Vagina (tissue), 2 donors: ENCODE data around the gene LRRC27. TPM values are rescaled to one million over a fixed set of nuclear protein-coding genes. Genes with fewer than 3 reads are reported as not detected.

Source experiments
- DNase-seq, 2 donors: peaks; one replicate each; pipeline ENCODE4 v3.0.0-alpha.2; 2017; ENCODE audit errors: extremely low spot score in 2 of 2
- H3K27ac ChIP-seq: fragments of 200-600 bp; sonication (generic); one replicate; pipeline ENCODE4 v1.5.1; 2019
- H3K27me3 ChIP-seq: fragments of 200-600 bp; sonication (generic); one replicate; pipeline ENCODE4 v1.5.1; 2019
- H3K36me3 ChIP-seq, 2 donors: fragments of 200-600 bp; sonication (generic); one replicate each; pipeline ENCODE4 v1.5.1; 2017 to 2019
- H3K4me1 ChIP-seq: fragments of 200-600 bp; sonication (generic); one replicate; pipeline ENCODE4 v1.5.1; 2019
- H3K4me3 ChIP-seq, 2 donors: fragments of 200-600 bp; sonication (generic); 1 replicate in 1 of 2; 2 replicates in 1 of 2; pipeline ENCODE4 v1.5.1; 2016 to 2019
- H3K9me3 ChIP-seq: fragments of 200-600 bp; sonication (generic); one replicate; pipeline ENCODE4 v1.5.1; 2019
- POLR2A ChIP-seq, 2 donors: fragments of 450-650 bp; IDR thresholded peaks; one replicate each; pipeline ENCODE4 v1.6.1; 2017; ENCODE audit warnings: antibody characterized with exemption in 2 of 2, mild to moderate bottlenecking in 2 of 2, moderate library complexity in 2 of 2
- POLR2AphosphoS5 ChIP-seq, 2 donors: sonication (generic); formaldehyde crosslinking; IDR thresholded peaks; one replicate each; pipeline ENCODE4 v1.9.0; 2017; ENCODE audit warnings: antibody characterized with exemption in 2 of 2, mild to moderate bottlenecking in 2 of 2, low read depth in 1 of 2; ENCODE audit not compliant: insufficient read depth in 1 of 2
- intact Hi-C: fragments of 100-400 bp; cut with DNase I; formaldehyde crosslinking; loops from one replicate; pipeline ENCODE4 v1.15.1; 2023
- total RNA-seq: library from RNA; depleted of rRNA; stranded (reverse); fragments of >200 nt; gene quantifications from one replicate; pipeline ENCODE4 v1.2.3, GENCODE V29; 2016
- TF ChIP-seq, protein P1 (sequence below), 3 experiments: fragments of 450-650 bp in 2 of 3; fragments of 200-600 bp in 1 of 3; sonication (generic) in 1 of 3; IDR thresholded peaks; one replicate each; pipeline ENCODE4 v1.5.1; 2017 to 2019; ENCODE audit warnings: antibody characterized with exemption in 3 of 3, mild to moderate bottlenecking in 2 of 3, moderate library complexity in 2 of 3

LRRC27 gene
- 4.9 TPM for total RNA-seq

DNA sequence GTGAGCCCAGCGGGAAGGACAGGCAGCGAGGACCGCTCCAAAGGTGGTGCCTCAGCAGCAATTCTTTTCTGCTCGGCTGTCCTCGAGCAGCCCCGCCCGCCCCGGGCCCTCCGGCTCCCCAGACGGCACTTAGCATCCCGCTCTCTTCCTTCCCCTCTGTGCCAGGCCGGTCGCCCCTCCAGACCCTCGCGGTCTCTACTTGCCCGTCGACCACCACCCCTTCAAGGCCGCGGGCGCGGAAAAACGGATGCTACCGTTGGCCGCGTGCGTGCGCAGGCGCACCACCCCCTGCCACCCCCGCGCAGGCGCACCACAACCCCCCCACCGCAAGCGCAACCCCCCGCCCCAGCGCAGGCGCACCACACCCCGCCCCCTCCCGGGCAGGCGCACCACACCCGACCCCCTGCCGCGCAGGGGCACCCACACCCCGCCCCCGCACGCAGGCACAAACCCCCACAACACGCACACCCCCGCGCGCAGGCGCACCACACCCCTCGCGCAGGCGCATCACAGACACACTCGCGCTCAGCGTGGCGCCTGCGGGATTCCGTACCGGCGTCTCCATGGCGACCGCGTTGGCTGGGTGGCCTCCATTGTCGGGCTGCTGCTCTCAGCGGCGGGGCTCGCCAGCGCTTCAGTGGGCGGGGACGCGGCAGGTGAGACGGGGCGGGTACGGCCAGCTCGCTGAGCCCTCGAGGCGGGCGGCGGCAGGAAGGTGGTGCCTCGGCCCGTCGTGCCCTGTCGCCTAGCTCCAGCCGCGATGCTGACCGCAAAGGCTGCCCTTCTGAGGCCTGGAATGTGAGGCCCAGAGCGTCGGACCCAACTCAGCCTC is at the start of gene LRRC27:
LRRC27 (plus strand) TSS at position 593 of the 832 bp plus-strand sequence. CDS start 1,332 bp downstream, outside the sequence.
- peaks cover 48% of the 10 kb centered on the region for H3K4me1 ChIP-seq
- H3K27ac ChIP-seq, result peak within 1 kb of the TSS; percentile 65
- intact Hi-C loops, result loop anchor here (10.0 kb wide), 1 partner anchor 427 kb away; the partner anchor contains the start of gene PPP2R2D
- H3K9me3 ChIP-seq, result no peaks in the 10 kb centered on the region
- peak in 1 of 2 donors; percentile 98 for DNase-seq
- TF ChIP-seq, protein P1, sequence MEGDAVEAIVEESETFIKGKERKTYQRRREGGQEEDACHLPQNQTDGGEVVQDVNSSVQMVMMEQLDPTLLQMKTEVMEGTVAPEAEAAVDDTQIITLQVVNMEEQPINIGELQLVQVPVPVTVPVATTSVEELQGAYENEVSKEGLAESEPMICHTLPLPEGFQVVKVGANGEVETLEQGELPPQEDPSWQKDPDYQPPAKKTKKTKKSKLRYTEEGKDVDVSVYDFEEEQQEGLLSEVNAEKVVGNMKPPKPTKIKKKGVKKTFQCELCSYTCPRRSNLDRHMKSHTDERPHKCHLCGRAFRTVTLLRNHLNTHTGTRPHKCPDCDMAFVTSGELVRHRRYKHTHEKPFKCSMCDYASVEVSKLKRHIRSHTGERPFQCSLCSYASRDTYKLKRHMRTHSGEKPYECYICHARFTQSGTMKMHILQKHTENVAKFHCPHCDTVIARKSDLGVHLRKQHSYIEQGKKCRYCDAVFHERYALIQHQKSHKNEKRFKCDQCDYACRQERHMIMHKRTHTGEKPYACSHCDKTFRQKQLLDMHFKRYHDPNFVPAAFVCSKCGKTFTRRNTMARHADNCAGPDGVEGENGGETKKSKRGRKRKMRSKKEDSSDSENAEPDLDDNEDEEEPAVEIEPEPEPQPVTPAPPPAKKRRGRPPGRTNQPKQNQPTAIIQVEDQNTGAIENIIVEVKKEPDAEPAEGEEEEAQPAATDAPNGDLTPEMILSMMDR (IDR thresholded peaks at IDR 0.05), result no peak
- TF ChIP-seq POLR2A (IDR thresholded peaks at IDR 0.05) (peak in 1 of 2 donors; percentile 24), POLR2AphosphoS5 (IDR thresholded peaks at IDR 0.05; ENCODE audit: insufficient read depth in 1 of 2, low read depth in 1 of 2) (peak; percentile 77 to 80)
- H3K27me3 ChIP-seq, result no peaks in the 10 kb centered on the region
- peak within 1 kb of the TSS; percentile 63 to 86 for H3K4me3 ChIP-seq
- H3K36me3 ChIP-seq, result peaks cover 0 to 4% of the 10 kb centered on the region in 2 donors

DNA sequence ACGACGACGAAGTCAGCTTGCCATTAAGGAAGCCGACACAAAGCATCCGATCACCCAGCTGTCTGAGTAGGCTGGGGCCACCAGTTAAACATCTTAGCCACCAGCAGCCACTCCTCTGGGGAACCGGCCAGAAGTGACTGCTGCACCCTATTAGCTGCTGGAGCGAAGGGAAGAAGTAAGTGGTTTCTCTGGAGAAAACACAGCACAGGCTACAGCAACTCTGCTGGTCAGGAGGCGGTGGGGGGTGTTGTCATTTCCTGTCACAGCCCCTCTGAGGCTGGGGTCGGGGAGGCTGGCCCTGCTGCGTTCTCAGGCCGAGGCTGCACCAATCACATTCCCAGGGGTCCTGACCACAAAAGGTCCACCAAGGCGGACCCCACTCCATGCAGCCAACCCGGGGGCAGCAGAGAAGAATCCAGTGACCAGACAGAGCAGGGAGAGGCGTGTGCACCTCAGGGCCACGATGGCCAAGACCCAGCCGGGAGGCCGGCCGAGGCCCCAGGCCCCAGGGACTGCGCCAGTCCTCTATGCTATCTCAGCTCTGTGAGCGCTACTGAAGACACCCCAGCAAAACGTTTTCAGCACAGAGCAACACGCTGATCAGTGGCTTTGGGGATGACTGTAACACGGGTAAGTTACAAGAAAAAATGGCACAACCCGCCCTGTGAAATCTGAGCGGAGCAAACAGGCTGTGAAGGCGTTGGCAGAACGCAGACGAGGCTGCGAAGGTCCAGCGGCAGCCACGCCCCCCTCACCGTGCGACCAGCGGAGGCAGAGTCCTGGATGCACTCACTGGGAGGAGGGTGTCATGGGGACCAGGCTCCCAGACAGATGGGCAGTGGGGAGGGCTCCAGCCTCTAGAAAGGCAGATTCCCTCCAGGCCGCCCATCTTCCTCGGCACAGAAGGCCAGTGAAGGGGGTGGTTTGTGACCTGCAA is 49.1 kb upstream of the LRRC27 start:
- no peaks in the 10 kb centered on the region for H3K9me3 ChIP-seq
- no peak overlapping the region for H3K4me3 ChIP-seq
- no peak for DNase-seq
- no peaks in the 10 kb centered on the region for H3K27me3 ChIP-seq
- H3K4me1 ChIP-seq, result peaks cover 6% of the 10 kb centered on the region
- no peaks in the 10 kb centered on the region for H3K36me3 ChIP-seq
- intact Hi-C loops, result no loop called here
- no peak overlapping the region for H3K27ac ChIP-seq
- TF ChIP-seq, protein P1 (IDR thresholded peaks at IDR 0.05), result no peak

DNA sequence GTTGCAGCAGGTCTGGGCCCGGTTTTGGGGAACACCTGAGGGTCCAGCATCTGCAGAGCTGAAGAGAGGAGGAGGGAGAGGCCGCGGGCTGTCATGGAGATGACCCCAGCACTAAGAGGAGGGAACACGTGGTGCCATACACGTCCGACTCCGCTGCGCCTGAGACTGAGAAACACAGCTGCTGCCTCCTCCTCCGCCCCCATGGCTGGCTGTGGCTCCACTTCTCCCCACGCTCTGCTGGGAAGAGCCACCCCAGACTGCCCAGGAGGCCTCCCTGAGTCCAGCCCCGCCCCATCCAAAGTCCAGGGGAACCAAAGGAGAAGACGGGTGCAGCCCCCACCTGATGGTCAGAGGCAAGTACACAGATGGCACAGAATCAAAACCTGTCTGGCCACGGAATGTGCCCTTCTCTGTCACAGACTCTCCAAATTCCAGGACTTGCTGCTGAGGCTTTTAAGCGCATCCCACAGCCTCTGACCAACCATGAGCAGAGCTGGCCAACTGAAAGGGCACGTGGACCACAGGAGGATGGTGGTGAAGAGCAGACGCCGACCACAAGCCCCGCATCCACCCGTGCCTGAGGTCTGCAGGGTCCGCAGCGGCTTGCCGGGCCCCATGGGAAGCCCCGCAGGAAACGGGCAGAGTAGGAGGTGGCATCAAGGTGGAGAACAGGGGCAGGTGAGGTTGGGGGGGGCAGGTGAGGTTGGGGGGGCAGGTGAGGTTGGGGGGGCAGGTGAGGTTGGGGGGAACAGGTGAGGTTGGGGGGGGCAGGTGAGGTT is 48.2 kb upstream of the LRRC27 start:
- intact Hi-C loops, result no loop called here
- no peaks in the 10 kb centered on the region for H3K9me3 ChIP-seq
- no peak overlapping the region for H3K27ac ChIP-seq
- no peak overlapping the region for H3K4me3 ChIP-seq
- H3K4me1 ChIP-seq, result peaks cover 6% of the 10 kb centered on the region
- H3K36me3 ChIP-seq, result no peaks in the 10 kb centered on the region
- H3K27me3 ChIP-seq, result no peaks in the 10 kb centered on the region
- TF ChIP-seq, protein P1 (IDR thresholded peaks at IDR 0.05), result no peak
- TF ChIP-seq POLR2A (IDR thresholded peaks at IDR 0.05) (no peak), POLR2AphosphoS5 (IDR thresholded peaks at IDR 0.05; ENCODE audit: insufficient read depth in 1 of 2, low read depth in 1 of 2) (no peak)
- no peak for DNase-seq

DNA sequence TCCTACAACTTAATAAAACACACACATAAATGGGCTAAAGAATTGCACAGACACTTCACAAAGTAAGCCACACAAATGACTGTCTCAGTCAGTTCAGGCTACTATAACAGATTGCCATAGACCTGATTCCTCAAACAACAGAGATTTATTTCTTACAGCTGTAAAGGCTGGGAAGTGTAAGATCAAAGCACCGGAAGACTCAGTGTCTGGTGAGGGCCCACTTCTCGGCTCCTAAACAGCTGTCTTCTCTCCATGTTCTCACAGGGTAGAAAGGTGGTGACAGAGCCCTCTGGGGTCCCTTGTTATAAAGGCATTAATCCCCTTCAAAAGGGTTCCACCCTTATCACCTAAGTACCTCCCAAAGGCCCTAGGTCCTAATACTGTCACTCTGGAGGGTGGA is 42.6 kb upstream of the LRRC27 start:
- intact Hi-C loops, result no loop called here
- Histone ChIP-seq H3K27ac (no peak overlapping the region), H3K4me3 (no peak overlapping the region), H3K4me1 (no peaks in the 10 kb centered on the region), H3K36me3 (no peaks in the 10 kb centered on the region), H3K27me3 (no peaks in the 10 kb centered on the region), H3K9me3 (no peaks in the 10 kb centered on the region)
- no peak for DNase-seq
- TF ChIP-seq, protein P1 (IDR thresholded peaks at IDR 0.05), result no peak
- TF ChIP-seq POLR2AphosphoS5 (IDR thresholded peaks at IDR 0.05; ENCODE audit: insufficient read depth in 1 of 2, low read depth in 1 of 2), result no peak
- TF ChIP-seq POLR2A (IDR thresholded peaks at IDR 0.05), result no peak
